Panc1 (cell line): ENCODE data around the gene TMED5.

ENCODE experiments used
- POLR2AphosphoS5 ChIP-seq: IDR thresholded peaks from 2 replicates; pipeline ENCODE4 v1.6.1; 2012; ENCODE audit warnings: mild to moderate bottlenecking, low read depth, low read length, moderate library complexity
- SIN3A ChIP-seq: IDR thresholded peaks from 2 replicates; pipeline ENCODE4 v1.6.1; 2012; ENCODE audit warnings: low read depth, mild to moderate bottlenecking, low read length, moderate library complexity, borderline replicate concordance; ENCODE audit not compliant: insufficient read depth
- TF ChIP-seq, protein P1 (sequence below): fragments of 450-650 bp; IDR thresholded peaks from 2 replicates; pipeline ENCODE4 v1.5.1; 2017; ENCODE audit warnings: mild to moderate bottlenecking

DNA sequence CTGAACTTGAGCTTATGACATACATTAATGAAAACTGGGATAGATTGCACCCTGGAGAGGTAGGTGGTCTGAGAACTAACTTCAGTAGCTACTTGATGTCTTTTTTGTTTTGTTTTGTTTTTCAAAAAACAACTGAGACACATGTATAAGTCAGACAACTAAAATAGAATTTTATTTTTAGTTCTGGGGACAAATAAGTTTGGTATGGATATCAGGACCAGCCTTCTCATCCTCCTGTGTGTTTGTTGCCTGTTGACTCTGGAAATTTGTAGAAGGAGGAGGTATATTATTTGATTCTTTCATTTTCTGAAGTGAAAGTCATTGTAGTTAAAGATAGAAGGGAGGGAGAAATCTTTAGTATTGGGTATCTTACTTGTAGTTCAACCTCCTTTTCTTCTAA lies 59.6 kb downstream of the TMED5 start:
- TF ChIP-seq, protein P1, sequence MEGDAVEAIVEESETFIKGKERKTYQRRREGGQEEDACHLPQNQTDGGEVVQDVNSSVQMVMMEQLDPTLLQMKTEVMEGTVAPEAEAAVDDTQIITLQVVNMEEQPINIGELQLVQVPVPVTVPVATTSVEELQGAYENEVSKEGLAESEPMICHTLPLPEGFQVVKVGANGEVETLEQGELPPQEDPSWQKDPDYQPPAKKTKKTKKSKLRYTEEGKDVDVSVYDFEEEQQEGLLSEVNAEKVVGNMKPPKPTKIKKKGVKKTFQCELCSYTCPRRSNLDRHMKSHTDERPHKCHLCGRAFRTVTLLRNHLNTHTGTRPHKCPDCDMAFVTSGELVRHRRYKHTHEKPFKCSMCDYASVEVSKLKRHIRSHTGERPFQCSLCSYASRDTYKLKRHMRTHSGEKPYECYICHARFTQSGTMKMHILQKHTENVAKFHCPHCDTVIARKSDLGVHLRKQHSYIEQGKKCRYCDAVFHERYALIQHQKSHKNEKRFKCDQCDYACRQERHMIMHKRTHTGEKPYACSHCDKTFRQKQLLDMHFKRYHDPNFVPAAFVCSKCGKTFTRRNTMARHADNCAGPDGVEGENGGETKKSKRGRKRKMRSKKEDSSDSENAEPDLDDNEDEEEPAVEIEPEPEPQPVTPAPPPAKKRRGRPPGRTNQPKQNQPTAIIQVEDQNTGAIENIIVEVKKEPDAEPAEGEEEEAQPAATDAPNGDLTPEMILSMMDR: no peak
- TF ChIP-seq POLR2AphosphoS5: no peak
- TF ChIP-seq SIN3A: no peak
